HG03342 (cell line): ENCODE data around the gene SLC25A2.
"Not testable (repeated sequence)": the region's sequence is repeated elsewhere in the genome, so short reads cannot be mapped to it uniquely, and the experiment has no call there.

ENCODE experiments used
- ATAC-seq: cut with Tn5 transposase; IDR thresholded peaks from one replicate; pipeline ENCODE4 v1.9.1; 2021; ENCODE audit warnings: mild to moderate bottlenecking, moderate library complexity; ENCODE audit not compliant: unreplicated experiment

Gene SLC25A2

DNA sequence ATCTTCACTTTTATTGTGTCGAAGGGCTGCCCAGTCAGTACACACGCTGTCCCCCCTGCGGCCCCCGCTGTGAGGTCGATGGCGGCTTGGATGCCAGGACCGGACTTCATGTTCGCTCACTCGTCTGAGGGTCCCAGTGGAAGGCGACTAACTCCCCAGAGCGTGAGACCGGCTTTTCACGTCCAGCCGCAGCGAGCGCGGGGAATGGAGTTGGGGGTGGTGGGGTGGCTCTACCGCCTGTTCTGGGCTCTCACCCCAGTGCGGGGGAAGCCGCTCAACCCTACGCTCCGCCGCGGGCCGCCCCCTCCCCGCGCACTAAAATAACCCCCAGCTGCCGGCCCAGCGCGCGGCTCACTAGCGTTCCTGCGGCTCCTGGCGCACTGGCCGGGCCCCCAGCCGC is at the start of gene SLC25A2:
SLC25A2 (minus strand) TSS at position 294 of the 400 bp plus-strand sequence; CDS start at position 110, 184 bp downstream.
- ATAC-seq = no peak

- no peak for ATAC-seq
These were observed 47.7 kb upstream of the SLC25A2 start for GRCh38 chr5:141351591-141351990.

DNA sequence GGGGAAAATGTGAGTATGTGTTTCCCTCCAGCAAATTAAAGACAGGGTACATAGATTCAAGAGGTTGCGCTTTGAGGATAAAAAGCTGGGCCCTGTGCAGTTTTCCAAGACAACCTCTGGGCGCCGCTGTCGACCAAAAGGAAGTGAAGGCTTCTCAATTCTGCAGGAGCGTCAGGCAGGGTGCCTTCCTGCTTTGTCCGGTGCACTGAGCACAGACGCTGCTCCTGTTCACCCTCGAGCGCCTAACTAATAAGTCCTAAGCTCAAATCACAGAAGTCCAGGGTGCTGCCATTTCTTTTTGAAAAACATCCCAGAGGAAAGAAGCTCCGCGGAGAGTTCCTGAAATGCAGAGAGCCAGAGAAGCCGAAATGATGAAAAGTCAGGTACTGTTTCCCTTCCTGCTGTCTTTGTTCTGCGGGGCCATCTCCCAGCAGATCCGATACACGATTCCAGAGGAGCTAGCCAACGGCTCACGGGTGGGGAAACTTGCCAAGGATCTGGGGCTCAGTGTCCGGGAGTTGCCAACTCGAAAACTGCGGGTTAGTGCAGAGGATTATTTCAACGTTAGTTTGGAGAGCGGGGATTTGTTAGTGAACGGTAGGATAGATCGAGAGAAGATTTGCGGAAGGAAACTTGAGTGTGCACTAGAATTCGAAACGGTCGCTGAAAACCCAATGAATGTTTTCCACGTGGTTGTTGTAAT is 46.2 kb upstream of the SLC25A2 start, which contains the start of gene PCDHGB1:
PCDHGB1 (plus strand) TSS at position 183 of the 703 bp plus-strand sequence; CDS start at position 345, 162 bp downstream.
- no peak for ATAC-seq

DNA sequence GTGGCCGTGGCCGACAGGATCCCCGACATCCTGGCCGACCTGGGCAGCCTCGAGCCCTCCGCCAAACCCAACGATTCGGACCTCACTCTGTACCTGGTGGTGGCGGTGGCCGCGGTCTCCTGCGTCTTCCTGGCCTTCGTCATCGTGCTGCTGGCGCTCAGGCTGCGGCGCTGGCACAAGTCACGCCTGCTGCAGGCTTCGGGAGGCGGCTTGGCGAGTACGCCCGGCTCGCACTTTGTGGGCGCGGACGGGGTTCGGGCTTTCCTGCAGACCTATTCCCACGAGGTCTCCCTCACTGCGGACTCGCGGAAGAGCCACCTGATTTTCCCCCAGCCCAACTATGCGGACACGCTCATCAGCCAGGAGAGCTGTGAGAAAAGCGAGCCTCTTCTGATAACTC is 42.2 kb upstream of the SLC25A2 start:
- not testable (repeated sequence) for ATAC-seq

DNA sequence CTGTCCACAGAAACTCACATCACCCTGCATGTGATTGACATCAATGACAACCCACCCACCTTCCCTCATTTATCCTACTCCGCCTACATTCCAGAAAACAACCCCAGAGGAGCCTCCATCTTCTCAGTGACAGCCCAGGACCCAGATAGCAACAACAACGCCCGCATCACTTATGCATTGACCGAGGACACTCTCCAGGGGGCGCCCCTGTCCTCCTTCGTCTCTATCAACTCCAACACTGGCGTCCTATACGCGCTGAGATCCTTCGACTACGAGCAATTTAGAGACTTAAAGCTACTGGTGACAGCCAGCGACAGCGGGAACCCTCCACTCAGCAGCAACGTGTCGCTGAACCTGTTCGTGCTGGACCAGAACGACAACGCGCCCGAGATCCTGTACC is 41.5 kb upstream of the SLC25A2 start:
- ATAC-seq = no peak

DNA sequence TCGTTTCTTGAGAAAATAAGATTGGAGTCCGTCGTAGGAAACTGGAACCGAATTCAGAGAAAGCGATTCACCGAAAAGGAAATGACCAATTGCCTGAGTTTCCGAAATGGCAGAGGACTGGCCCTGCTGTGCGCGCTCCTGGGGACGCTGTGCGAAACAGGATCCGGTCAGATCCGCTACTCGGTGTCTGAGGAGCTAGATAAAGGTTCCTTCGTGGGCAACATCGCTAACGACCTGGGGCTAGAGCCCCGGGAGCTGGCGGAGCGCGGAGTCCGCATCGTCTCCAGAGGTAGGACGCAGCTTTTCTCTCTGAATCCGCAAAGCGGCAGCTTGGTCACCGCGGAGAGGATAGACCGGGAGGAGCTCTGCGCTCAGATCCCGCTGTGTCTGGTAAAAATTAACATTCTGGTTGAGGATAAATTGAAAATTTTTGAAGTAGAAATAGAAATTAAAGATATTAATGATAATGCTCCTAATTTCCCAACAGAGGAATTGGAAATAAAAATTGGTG is 40.2 kb upstream of the SLC25A2 start:
- ATAC-seq = no peak

DNA sequence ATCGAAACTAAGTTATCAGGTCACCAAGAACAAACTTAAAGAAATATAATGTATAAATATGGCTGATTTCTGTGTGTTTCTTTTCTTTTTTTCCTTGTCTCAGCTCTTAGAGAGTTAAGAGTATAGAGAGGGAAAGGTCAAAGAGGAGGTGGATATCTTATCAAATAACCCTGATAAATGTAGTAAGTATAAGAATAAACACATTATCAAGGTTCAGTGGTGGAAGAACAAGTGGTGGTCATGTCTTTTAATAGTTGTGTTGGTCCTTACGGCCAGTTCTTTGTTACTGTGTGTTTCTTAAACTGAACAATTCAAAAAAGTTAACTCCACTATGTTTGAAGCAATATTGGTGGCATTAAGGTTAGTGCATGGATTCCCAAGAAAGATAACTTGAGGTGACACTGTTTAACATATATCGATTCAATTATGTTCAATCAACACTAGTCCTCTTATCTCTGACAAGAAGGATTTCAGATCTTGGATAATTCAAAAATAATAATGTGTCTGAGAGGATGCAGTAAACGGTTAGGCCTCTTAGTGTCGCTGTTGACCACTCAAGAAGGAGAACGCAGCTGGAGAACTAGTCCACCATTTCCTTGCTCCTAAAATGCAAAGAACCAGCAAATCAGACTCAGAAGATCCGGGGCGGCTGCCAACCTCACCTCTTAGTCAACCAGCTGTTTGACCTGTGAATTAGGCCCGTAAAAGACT is 39.5 kb upstream of the SLC25A2 start, which contains the start of gene PCDHGA3:
PCDHGA3 (plus strand) TSS at position 588 of the 711 bp plus-strand sequence. CDS start 205 bp downstream, outside the sequence.
- no peak for ATAC-seq

DNA sequence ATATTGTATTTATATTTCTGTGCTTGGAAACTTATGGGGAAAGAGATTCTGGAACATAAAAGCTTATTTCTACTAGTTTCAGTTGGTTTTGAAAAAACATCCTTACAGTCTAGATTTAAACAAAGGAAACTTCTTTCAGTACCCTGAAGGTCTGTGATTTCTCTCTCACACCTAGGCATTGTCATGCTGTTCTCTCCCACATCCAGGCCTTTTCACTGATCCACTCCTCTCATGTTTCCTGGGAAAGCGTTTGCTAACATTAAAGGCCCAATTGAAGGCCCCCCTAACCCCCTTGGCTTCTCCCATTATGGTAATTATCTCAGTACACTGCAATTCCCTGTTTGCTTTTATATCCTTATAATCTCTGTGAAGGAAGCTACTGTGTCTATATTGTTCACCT is 38.9 kb upstream of the SLC25A2 start:
- no peak for ATAC-seq

DNA sequence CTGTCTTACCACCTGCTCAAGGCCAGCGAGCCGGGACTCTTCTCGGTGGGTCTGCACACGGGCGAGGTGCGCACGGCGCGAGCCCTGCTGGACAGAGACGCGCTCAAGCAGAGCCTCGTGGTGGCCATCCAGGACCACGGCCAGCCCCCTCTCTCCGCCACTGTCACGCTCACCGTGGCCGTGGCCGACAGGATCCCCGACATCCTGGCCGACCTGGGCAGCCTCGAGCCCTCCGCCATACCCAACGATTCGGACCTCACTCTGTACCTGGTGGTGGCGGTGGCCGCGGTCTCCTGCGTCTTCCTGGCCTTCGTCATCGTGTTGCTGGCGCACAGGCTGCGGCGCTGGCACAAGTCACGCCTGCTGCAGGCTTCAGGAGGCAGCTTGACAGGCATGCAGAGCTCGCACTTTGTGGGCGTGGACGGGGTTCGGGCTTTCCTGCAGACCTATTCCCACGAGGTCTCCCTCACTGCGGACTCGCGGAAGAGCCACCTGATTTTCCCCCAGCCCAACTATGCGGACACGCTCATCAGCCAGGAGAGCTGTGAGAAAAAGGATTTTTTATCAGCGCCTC is 37.0 kb upstream of the SLC25A2 start:
- not testable (repeated sequence) for ATAC-seq

GRCh38 chr5:141338538-141339306 is 34.9 kb upstream of the SLC25A2 start, which contains the start of gene PCDHGA2:
Gene PCDHGA2, plus strand, starts transcription at chr5:141338760.
- ATAC-seq = no peak

DNA sequence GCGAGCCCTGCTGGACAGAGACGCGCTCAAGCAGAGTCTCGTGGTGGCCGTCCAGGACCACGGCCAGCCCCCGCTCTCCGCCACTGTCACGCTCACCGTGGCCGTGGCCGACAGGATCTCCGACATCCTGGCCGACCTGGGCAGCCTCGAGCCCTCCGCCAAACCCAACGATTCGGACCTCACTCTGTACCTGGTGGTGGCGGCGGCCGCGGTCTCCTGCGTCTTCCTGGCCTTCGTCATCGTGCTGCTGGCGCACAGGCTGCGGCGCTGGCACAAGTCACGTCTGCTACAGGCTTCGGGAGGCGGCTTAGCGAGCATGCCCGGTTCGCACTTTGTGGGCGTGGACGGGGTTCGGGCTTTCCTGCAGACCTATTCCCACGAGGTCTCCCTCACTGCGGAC is 28.7 kb upstream of the SLC25A2 start:
- ATAC-seq = not testable (repeated sequence)

DNA sequence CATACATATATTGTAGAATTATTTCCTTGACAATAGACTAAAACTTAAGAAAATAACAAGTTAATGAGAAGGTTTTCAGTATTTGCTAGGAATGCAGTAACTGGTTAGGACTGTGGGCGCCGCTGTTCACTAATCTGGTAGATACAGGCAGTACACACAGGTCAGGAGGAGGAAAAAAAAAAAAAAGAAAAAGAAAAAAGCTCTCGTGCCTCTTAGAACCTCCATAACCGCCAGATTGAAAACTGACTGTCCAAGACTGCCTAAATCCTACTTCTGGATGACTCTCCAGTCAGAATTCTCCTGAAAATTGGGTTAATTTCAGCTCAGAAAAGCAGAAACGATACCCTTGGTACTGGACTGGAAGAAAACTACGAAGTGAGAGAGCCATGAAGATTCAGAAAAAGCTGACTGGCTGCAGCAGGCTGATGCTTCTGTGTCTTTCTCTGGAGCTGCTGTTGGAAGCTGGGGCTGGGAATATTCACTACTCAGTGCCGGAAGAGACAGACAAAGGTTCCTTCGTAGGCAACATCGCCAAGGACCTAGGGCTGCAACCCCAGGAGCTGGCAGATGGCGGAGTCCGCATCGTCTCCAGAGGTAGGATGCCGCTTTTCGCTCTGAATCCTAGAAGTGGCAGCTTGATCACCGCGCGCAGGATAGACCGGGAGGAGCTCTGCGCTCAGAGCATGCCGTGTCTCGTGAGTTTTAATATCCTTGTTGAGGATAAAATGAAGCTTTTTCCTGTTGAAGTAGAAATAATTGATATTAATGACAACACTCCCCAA is 26.6 kb upstream of the SLC25A2 start, which contains the start of gene PCDHGA1:
PCDHGA1 (plus strand) TSS at position 216 of the 782 bp plus-strand sequence.
- ATAC-seq = no peak

DNA sequence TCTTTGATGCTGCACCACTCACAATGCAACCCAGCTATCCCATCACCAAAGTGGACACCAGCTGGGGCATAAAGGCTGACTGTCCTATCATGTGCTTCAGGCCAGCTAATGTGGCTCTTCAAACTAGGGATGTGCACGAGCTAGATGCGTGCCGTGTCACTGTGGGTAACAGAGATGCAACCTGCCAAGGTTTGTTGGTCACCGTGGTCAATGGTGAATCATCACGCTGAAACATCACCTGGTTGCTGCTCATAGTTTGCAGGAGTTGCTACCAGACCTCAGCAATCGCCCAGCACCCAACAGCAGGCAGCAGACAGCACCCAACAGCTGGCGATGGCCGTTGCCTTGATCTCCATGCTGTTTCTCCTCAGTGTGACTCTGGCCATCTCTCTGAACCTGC is 24.4 kb upstream of the SLC25A2 start:
- ATAC-seq = no peak

DNA sequence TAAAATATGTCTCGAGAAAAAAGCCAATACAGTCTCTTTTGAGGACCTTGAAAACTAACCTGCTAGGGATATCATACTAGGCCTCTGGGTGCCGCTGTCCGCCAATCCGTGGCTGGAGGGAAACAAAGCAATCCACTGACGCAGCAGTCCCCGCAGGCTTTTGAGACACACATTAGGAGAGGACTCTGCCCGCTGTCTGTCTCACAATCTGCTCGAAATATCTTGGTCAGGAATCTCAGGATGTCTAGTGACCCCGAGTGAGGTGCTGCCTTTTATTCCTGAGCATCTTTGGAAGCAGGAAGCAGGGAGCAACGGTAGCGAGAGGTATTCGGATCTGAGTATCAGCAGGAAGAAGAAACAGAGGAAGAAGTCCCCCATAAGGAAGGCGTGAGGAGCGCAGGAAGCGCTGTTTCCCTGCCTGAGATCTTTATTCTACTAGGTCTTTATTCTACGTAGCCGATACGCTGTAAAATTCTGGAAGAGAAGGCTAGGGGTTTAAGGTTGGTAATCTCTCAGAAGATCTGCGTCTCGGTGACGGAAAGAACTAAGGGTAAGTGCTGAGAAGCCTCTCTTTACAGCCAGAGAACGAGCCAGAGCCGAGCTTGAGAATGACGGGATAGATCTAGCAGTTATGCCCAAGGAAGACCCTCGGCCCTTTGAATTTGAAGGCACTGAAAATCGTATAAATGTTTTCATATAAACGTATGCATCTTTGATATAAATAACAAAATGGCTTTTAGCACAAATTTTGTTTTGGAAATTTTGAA is 22.4 kb upstream of the SLC25A2 start:
- peak; percentile 83 for ATAC-seq

- no peak for ATAC-seq
These were observed 18.4 kb upstream of the SLC25A2 start for GRCh38 chr5:141322261-141322660.

- peak; percentile 92 for ATAC-seq
These were observed 16.6 kb upstream of the SLC25A2 start, which contains the start of gene TAF7 for GRCh38 chr5:141320225-141321169. Gene TAF7, minus strand, starts transcription at chr5:141320784. Its CDS starts 740 bp downstream, at chr5:141320044.

GRCh38 chr5:141319699-141320098 is 15.8 kb upstream of the SLC25A2 start:
- no peak for ATAC-seq

DNA sequence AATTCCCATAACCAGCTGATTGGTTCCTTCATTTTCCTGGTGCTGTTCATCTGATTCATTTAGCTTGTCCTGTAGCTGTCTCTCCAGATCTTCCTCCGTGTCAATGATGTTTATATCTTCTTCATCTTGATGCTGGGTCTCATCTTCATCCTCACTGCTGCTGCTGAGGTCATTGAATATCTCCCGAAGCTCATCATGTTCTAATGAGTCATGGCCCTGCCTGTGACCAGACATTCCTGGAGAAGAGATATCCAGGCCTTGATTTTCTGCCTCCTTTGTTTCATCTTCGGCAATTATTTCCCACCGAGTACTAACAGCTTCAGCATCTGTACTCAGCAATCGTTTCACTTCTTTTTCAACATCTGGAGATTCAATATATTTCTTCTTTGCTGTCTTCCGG is 15.4 kb upstream of the SLC25A2 start:
- no peak for ATAC-seq
